Measurements from ENCODE around the gene MFSD12. TPM values are rescaled to one million over a fixed set of nuclear protein-coding genes. Genes with fewer than 3 reads are reported as not detected.

The MFSD12 gene
- total and polyA plus RNA-seq, 4 donors = 25.5 to 78.4 (median 62.2) TPM

- H3K27me3 ChIP-seq (ENCODE audit: control insufficient read depth in 3 of 3, insufficient read depth in 3 of 3, low read length in 2 of 3) = no peaks in the 10 kb centered on the region
- H3K4me1 ChIP-seq (ENCODE audit: control insufficient read depth in 5 of 5, insufficient read depth in 5 of 5, low read length in 5 of 5) = peaks cover 0 to 10% (median 4%) of the 10 kb centered on the region in 5 donors
- 22 to 25% methylated on average over 18 of the region's 18 CpGs for WGBS, 2 donors
- H3K4me3 ChIP-seq = peak overlapping the region; percentile 74
- TF ChIP-seq CTCF (IDR thresholded peaks at IDR 0.05; ENCODE audit: control extremely low read depth, extremely low read depth) = no peak
- DNase-seq (no peak), ATAC-seq (ENCODE audit: insufficient read depth, low FRiP score) (no peak)
- H3K36me3 ChIP-seq (ENCODE audit: control insufficient read depth in 4 of 4, insufficient read depth in 4 of 4, low read length in 4 of 4) = peaks cover 4 to 15% (median 9%) of the 10 kb centered on the region in 4 donors
- peak overlapping the region; percentile 79 to 92 for H3K9ac ChIP-seq (ENCODE audit: insufficient read depth in 1 of 2, low read length in 2 of 2)
- H3K9me3 ChIP-seq (ENCODE audit: control insufficient read depth in 4 of 4, insufficient read depth in 3 of 4, low read length in 3 of 4) = peaks cover 0 to 3% (median 0%) of the 10 kb centered on the region in 4 donors
- peak overlapping the region; percentile 71 to 92 for H3K27ac ChIP-seq (ENCODE audit: low read depth in 1 of 2, low read length in 1 of 2)
Measured at GRCh38 chr19:3499738-3500428, 57.5 kb downstream of the MFSD12 start.

- ATAC-seq (ENCODE audit: insufficient read depth, low FRiP score) (no peak), DNase-seq (no peak)
- no peak overlapping the region for H3K9ac ChIP-seq (ENCODE audit: insufficient read depth in 1 of 2, low read length in 2 of 2)
- H3K27me3 ChIP-seq (ENCODE audit: control insufficient read depth in 3 of 3, insufficient read depth in 3 of 3, low read length in 2 of 3) = no peaks in the 10 kb centered on the region
- no peak overlapping the region for H3K27ac ChIP-seq (ENCODE audit: low read depth in 1 of 2, low read length in 1 of 2)
- peaks cover 6 to 26% (median 12%) of the 10 kb centered on the region in 4 donors for H3K36me3 ChIP-seq (ENCODE audit: control insufficient read depth in 4 of 4, insufficient read depth in 4 of 4, low read length in 4 of 4)
- H3K4me3 ChIP-seq = no peak overlapping the region
- H3K9me3 ChIP-seq (ENCODE audit: control insufficient read depth in 4 of 4, insufficient read depth in 3 of 4, low read length in 3 of 4) = peaks cover 0 to 3% (median 0%) of the 10 kb centered on the region in 4 donors
- H3K4me1 ChIP-seq (ENCODE audit: control insufficient read depth in 5 of 5, insufficient read depth in 5 of 5, low read length in 5 of 5) = peaks cover 0 to 10% (median 4%) of the 10 kb centered on the region in 5 donors
- 94 to 96% methylated on average over 5 of the region's 5 CpGs for WGBS, 2 donors
- TF ChIP-seq CTCF (IDR thresholded peaks at IDR 0.05; ENCODE audit: control extremely low read depth, extremely low read depth) = no peak
Measured at GRCh38 chr19:3497757-3498520, 59.4 kb downstream of the MFSD12 start.

- peaks cover 0 to 10% (median 4%) of the 10 kb centered on the region in 5 donors for H3K4me1 ChIP-seq (ENCODE audit: control insufficient read depth in 5 of 5, insufficient read depth in 5 of 5, low read length in 5 of 5)
- DNase-seq (no peak), ATAC-seq (ENCODE audit: insufficient read depth, low FRiP score) (no peak)
- H3K36me3 ChIP-seq (ENCODE audit: control insufficient read depth in 4 of 4, insufficient read depth in 4 of 4, low read length in 4 of 4) = peaks cover 6 to 39% (median 12%) of the 10 kb centered on the region in 4 donors
- no peaks in the 10 kb centered on the region for H3K27me3 ChIP-seq (ENCODE audit: control insufficient read depth in 3 of 3, insufficient read depth in 3 of 3, low read length in 2 of 3)
- no peak overlapping the region for H3K4me3 ChIP-seq
- no peak overlapping the region for H3K9ac ChIP-seq (ENCODE audit: insufficient read depth in 1 of 2, low read length in 2 of 2)
- TF ChIP-seq CTCF (IDR thresholded peaks at IDR 0.05; ENCODE audit: control extremely low read depth, extremely low read depth) = no peak
- WGBS, 2 donors = 97 to 98% methylated on average over 32 of the region's 32 CpGs
- peaks cover 0 to 3% (median 0%) of the 10 kb centered on the region in 4 donors for H3K9me3 ChIP-seq (ENCODE audit: control insufficient read depth in 4 of 4, insufficient read depth in 3 of 4, low read length in 3 of 4)
- no peak overlapping the region for H3K27ac ChIP-seq (ENCODE audit: low read depth in 1 of 2, low read length in 1 of 2)
Measured at GRCh38 chr19:3496392-3497273, 60.8 kb downstream of the MFSD12 start.

Data from lung (tissue), 12 donors.